GM18520 (cell line): ENCODE results near the gene PTTG2.
"Not testable (repeated sequence)": the region's sequence is repeated elsewhere in the genome, so short reads cannot be mapped to it uniquely, and the experiment has no call there.

Source experiments
- ATAC-seq: cut with Tn5 transposase; IDR thresholded peaks from one replicate; pipeline ENCODE4 v1.9.1; 2021; ENCODE audit not compliant: unreplicated experiment

The PTTG2 gene

GRCh38 chr4:37956941-37957340 is 3.3 kb upstream of the PTTG2 start:
- ATAC-seq: no peak

DNA sequence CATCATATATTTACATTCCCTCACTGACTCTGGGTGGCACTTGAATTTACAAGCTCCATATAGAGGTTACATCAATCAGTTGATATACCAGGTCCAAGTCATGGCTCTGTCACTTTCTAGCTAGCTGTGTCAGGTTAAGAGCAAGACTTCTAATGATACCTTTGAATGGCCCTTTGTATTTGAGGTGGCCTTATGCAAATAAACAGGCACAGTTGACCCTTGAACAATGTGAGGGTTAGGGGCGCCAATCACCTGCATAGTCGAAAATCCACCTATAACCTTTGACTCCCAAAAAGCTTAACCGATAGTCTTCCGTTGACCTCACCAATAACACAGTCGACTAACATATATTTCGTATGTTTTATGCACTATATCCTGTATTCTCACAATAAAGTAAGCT is 1.3 kb upstream of the PTTG2 start:
- ATAC-seq: no peak

- ATAC-seq: no peak
These were observed 667 bp downstream of the PTTG2 start for GRCh38 chr4:37960679-37961450.

DNA sequence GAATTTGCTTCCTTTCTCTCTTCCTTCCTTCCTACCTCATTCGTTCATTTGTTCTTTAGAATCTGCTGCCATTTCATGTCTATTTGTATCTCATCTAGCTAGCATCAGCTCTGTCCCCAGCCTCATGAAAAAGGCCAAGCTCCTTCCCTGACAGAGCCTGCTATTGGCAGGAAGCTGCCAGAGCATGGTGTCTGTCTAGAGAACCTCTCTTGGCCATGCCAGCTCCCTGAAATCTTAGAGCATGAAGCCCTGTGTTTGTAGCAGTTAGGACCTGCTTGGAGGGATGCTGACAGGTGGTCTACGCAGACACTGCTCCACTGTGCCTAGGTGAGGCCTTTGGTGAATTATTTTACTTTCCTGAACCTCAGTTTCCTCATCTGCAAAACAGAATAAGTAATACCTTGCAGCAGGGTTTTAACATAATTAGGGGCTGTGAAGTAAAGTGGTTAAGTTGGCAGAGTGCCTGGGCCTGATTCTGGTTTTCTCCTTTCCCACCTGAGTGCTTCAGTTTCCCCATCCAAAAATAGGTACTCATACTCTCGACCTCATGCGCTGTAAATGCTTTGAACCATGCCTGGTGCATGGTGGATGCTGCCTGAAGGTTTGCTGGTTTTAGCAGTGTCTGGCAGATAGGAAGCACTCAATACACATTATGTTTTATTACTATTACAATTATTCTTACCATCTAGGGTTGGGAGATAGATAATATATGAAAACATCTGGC is 4.7 kb downstream of the PTTG2 start:
- ATAC-seq: no peak

- ATAC-seq: no peak
These were observed 5.8 kb downstream of the PTTG2 start for GRCh38 chr4:37966044-37966443.

GRCh38 chr4:37967736-37968135 is 7.5 kb downstream of the PTTG2 start:
- ATAC-seq: no peak

- ATAC-seq: no peak
These were observed 8.5 kb downstream of the PTTG2 start for GRCh38 chr4:37968747-37969146.

DNA sequence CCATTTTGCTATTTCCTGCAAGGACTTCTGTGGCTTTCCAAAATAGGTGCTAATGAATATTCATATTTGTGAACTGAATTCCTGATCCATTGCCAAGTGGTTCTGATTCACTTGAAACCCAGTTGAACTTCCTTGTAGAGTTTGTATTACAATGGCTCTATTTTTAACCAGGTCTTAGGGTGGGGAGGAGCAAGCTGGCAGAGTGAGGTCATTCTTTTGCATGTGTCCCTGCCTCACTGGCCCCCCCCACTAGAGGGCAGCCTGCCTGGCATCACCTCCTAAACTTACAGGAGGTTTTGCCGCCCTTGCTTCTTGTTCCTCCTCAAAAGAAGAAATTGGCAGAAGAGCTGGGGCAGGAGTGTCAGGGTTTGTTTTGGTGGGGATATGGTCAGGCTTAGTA is 10.5 kb downstream of the PTTG2 start:
- ATAC-seq: no peak

- no peak for ATAC-seq
These were observed 11.0 kb downstream of the PTTG2 start for GRCh38 chr4:37971202-37971601.

DNA sequence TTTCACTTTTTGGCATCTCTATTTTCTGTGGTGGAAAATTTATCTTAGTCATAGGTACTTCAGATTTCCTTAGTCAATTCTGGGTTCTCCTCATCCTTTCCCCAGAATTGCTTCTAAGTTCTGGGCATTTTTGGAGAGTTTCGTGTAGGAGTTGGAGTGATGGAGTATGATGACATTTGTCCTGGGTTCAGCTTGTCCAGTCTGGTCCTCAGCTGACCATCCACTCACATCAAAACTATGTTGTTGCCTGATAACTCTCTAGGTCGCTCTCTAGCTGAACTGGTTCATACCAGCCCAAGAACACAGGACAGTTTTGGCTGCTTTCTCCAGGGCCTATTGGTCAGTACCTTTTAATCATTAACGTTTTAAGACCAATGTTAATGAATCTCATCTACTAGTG is 13.2 kb downstream of the PTTG2 start:
- no peak for ATAC-seq

GRCh38 chr4:37975321-37975822 is 15.2 kb downstream of the PTTG2 start:
- ATAC-seq: not testable (repeated sequence)

DNA sequence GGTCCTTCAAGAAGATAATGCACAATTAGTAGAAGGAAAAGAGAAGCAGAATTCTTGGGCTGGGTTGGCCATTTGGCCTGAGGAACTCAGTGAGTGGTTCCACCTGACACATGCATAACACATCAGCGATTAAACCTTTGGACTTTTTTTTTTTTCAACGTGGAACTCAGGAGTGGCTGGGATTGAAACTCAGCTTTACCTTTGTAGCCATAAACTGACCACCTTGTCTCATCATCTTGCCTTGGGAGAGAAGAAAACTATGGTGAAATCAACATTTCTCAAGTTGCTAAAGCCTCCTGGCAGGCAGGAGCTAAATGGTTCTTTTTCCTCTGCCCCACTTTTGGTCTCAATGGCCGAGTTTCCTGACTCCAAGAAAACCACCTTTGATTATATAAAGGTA is 16.3 kb downstream of the PTTG2 start:
- no peak for ATAC-seq

GRCh38 chr4:37976991-37977470 is 16.8 kb downstream of the PTTG2 start:
- ATAC-seq: peak; percentile 61

- peak; percentile 70 for ATAC-seq
These were observed 17.5 kb downstream of the PTTG2 start for GRCh38 chr4:37977471-37978247.

DNA sequence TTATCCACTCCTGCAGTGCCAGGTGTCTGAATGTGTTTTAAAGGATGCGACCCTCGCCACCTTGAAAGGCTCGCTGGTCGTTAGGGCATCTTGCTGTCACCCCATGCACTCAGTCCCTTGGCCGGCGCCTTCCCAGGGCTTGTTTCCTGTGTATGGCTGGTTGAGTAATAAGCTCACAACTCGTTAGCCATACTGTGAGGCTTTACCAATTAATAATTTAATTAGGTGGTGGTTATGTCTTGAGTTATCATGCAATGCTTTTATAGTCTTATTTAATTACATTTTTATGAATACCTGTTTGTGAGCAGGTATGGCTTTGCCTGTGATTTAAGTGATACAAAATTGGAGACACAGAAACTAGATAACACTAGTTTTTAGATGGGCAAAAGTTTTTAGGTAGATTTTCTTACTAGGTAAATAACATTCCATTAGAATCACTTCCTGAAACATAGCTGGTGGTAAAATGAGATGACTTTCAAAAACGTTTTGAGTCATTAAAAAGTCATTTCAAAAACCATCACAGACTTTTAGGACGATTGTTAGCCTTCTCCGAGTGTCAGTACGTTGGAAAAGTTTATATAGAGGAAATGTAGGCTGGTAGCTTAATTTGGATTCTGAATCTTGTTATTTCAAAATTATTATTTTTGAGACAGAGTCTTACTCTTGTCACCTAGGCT is 18.2 kb downstream of the PTTG2 start:
- peak; percentile 12 for ATAC-seq

- ATAC-seq: no peak
These were observed 20.0 kb downstream of the PTTG2 start for GRCh38 chr4:37980246-37980645.

DNA sequence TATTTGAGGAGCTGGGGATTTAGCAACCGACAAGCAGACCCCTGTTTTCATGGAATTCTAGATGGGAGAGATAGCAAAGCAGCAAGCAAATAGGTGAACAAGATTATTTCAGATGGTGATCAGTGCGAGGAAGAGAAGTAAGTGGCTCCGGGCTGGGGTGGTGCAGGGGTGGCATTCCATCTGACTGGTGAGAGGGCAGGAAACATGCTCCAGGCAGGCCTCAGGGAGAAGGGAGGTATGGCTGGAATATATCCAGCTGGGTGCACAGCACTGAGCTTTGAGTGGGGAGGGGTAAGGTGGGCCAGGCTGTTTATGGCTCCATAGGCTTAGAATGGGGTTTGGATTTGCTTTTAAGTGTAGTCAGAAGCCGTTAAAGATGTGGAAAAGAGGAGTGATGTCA is 21.2 kb downstream of the PTTG2 start:
- no peak for ATAC-seq

GRCh38 chr4:37981844-37982720 is 21.9 kb downstream of the PTTG2 start:
- no peak for ATAC-seq

- ATAC-seq: no peak
These were observed 22.5 kb downstream of the PTTG2 start for GRCh38 chr4:37982736-37983135.

DNA sequence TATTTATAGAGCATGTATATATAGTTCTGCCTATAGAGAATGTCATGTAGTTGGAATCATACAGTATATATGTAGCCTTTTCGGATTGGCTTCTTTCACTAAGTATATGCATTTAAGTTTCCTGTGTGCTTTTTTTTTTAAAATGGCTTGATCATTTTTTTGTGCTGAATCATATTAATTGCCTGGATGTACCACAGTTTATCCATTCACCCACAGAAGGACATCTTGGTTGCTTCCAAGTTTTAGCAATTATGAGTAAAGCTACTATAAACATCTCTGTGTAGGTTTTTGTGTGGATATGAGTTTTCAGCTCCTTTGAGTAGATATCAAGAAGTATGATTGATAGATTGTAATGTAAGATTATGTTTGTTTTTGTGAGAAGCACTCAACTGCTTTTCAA is 23.8 kb downstream of the PTTG2 start:
- ATAC-seq: no peak
